ENCODE measurements around the gene CMIP. TPM values are rescaled to one million over a fixed set of nuclear protein-coding genes. Genes with fewer than 3 reads are reported as not detected.

Gene CMIP
- total RNA-seq, 1 donor from 2014 or later, result 18.8 TPM

- FAIRE-seq (no peak), DNase-seq (ENCODE audit: low spot score in 2 of 2) (no peak)
These were observed 147.8 kb downstream of the CMIP start for GRCh38 chr16:81592353-81592866.

GRCh38 chr16:81593481-81593880 is 148.9 kb downstream of the CMIP start:
- DNase-seq (ENCODE audit: low spot score in 2 of 2) (no peak), FAIRE-seq (no peak)

GRCh38 chr16:81595629-81596292 is 151.2 kb downstream of the CMIP start:
- FAIRE-seq (no peak), DNase-seq (ENCODE audit: low spot score in 2 of 2) (no peak)

GRCh38 chr16:81597079-81597658 is 152.6 kb downstream of the CMIP start:
- FAIRE-seq (no peak), DNase-seq (ENCODE audit: low spot score in 2 of 2) (no peak)

- no peak for DNase-seq (ENCODE audit: low spot score in 2 of 2)
- no peak for FAIRE-seq
These were observed 153.5 kb downstream of the CMIP start for GRCh38 chr16:81598083-81598482.

GRCh38 chr16:81599034-81599744 is 154.6 kb downstream of the CMIP start:
- no peak for FAIRE-seq
- DNase-seq (ENCODE audit: low spot score in 2 of 2), result no peak

- FAIRE-seq, result no peak
- DNase-seq (ENCODE audit: low spot score in 2 of 2), result no peak
These were observed 155.7 kb downstream of the CMIP start for GRCh38 chr16:81600275-81600674.

- FAIRE-seq, result no peak
- peak in 1 of 2 donors; percentile 58 for DNase-seq (ENCODE audit: low spot score in 2 of 2)
These were observed 156.4 kb downstream of the CMIP start for GRCh38 chr16:81601008-81601428.

- FAIRE-seq (no peak), DNase-seq (ENCODE audit: low spot score in 2 of 2) (no peak)
These were observed 157.1 kb downstream of the CMIP start for GRCh38 chr16:81601601-81602255.

- FAIRE-seq (no peak), DNase-seq (ENCODE audit: low spot score in 2 of 2) (no peak)
These were observed 157.7 kb downstream of the CMIP start for GRCh38 chr16:81602256-81602776.

GRCh38 chr16:81602792-81603191 is 158.2 kb downstream of the CMIP start:
- DNase-seq (ENCODE audit: low spot score in 2 of 2), result no peak
- FAIRE-seq, result no peak

- DNase-seq (ENCODE audit: low spot score in 2 of 2), result no peak
These were observed 160.4 kb downstream of the CMIP start for GRCh38 chr16:81604960-81605383.

GRCh38 chr16:81606039-81606438 is 161.4 kb downstream of the CMIP start:
- DNase-seq (ENCODE audit: low spot score in 2 of 2), result no peak
- FAIRE-seq, result no peak

More at GRCh38 chr16:81604960-81605383, 160.4 kb downstream of the CMIP start:
- no peak for FAIRE-seq

- FAIRE-seq (no peak), DNase-seq (ENCODE audit: low spot score in 2 of 2) (no peak)
These were observed 162.4 kb downstream of the CMIP start for GRCh38 chr16:81607006-81607405.

- no peak for FAIRE-seq
- no peak for DNase-seq (ENCODE audit: low spot score in 2 of 2)
These were observed 163.4 kb downstream of the CMIP start for GRCh38 chr16:81607805-81608522.

- no peak for FAIRE-seq
- DNase-seq (ENCODE audit: low spot score in 2 of 2), result no peak
These were observed 164.1 kb downstream of the CMIP start for GRCh38 chr16:81608523-81609209.

GRCh38 chr16:81609323-81609892 is 164.8 kb downstream of the CMIP start:
- FAIRE-seq, result no peak
- no peak for DNase-seq (ENCODE audit: low spot score in 2 of 2)

- DNase-seq (ENCODE audit: low spot score in 2 of 2), result peak; percentile 45 to 78
- FAIRE-seq, result no peak
These were observed 165.7 kb downstream of the CMIP start for GRCh38 chr16:81610144-81610842.
